ENCODE data around the gene OPA3.
"Not testable (repeated sequence)": the region's sequence is repeated elsewhere in the genome, so short reads cannot be mapped to it uniquely, and the experiment has no call there.

Gene OPA3

GRCh38 chr19:45517641-45518468 is 66.7 kb downstream of the OPA3 start:
- no peak for DNase-seq

GRCh38 chr19:45517238-45517637 is 67.4 kb downstream of the OPA3 start:
- DNase-seq: no peak

- no peak for DNase-seq
These were observed 68.7 kb downstream of the OPA3 start for GRCh38 chr19:45515807-45516401.

GRCh38 chr19:45515081-45515624 is 69.4 kb downstream of the OPA3 start:
- DNase-seq: no peak

- DNase-seq: no peak
These were observed 70.1 kb downstream of the OPA3 start for GRCh38 chr19:45514376-45515051.

- no peak for DNase-seq
These were observed 71.6 kb downstream of the OPA3 start for GRCh38 chr19:45512881-45513483.

GRCh38 chr19:45511074-45511473 is 73.5 kb downstream of the OPA3 start:
- DNase-seq: no peak

GRCh38 chr19:45510352-45510751 is 74.2 kb downstream of the OPA3 start:
- not testable (repeated sequence) for DNase-seq

- DNase-seq: no peak
These were observed 74.9 kb downstream of the OPA3 start for GRCh38 chr19:45509692-45510015.

- peak in 1 of 2 experiments; percentile 58 for DNase-seq
These were observed 75.5 kb downstream of the OPA3 start for GRCh38 chr19:45508861-45509691.

- DNase-seq: no peak
These were observed 76.2 kb downstream of the OPA3 start for GRCh38 chr19:45508417-45508860.

GRCh38 chr19:45507872-45508416 is 76.7 kb downstream of the OPA3 start:
- DNase-seq: no peak

- peak; percentile 39 to 78 for DNase-seq
These were observed 77.4 kb downstream of the OPA3 start, which contains the start of gene VASP for GRCh38 chr19:45506989-45507871. TSS of gene VASP (plus strand) at chr19:45507479. CDS start at chr19:45507772, 293 bp downstream.

- peak; percentile 57 to 76 for DNase-seq
These were observed 78.2 kb downstream of the OPA3 start for GRCh38 chr19:45506246-45506988.

- no peak for DNase-seq
These were observed 78.7 kb downstream of the OPA3 start for GRCh38 chr19:45505996-45506245.

GRCh38 chr19:45505151-45505995 is 79.2 kb downstream of the OPA3 start:
- no peak for DNase-seq

- DNase-seq: no peak
These were observed 80.7 kb downstream of the OPA3 start for GRCh38 chr19:45503909-45504308.

- DNase-seq: no peak
These were observed 82.5 kb downstream of the OPA3 start for GRCh38 chr19:45502111-45502510.

- DNase-seq: no peak
These were observed 82.9 kb downstream of the OPA3 start for GRCh38 chr19:45501730-45502014.
